Neuronal stem cell (in vitro differentiated cells): ENCODE results near the gene SPCS2.

ENCODE experiments used
- DNase-seq: peaks from one replicate; pipeline ENCODE4 v3.0.0-alpha.2; 2013; ENCODE audit warnings: low spot score
- H2AFZ ChIP-seq: one replicate; pipeline ENCODE4 v1.6.1; 2013; ENCODE audit warnings: mild to moderate bottlenecking, low read length, inconsistent platforms
- H2AK5ac ChIP-seq: 2 replicates; pipeline ENCODE4 v1.6.1; 2013; ENCODE audit warnings: low read depth, mild to moderate bottlenecking, inconsistent platforms, low read length, moderate library complexity, mixed read lengths
- H2BK120ac ChIP-seq: 2 replicates; pipeline ENCODE4 v1.6.1; 2013; ENCODE audit warnings: low read depth, mild to moderate bottlenecking, inconsistent platforms, low read length, moderate library complexity, mixed read lengths
- H2BK12ac ChIP-seq: one replicate; pipeline ENCODE4 v1.6.1; 2013; ENCODE audit warnings: low read length, inconsistent platforms
- H2BK15ac ChIP-seq: 2 replicates; pipeline ENCODE4 v1.6.1; 2013; ENCODE audit warnings: mild to moderate bottlenecking, low read length, inconsistent platforms, mixed read lengths
- H2BK5ac ChIP-seq: one replicate; pipeline ENCODE4 v1.6.1; 2013; ENCODE audit warnings: inconsistent platforms, mild to moderate bottlenecking, low read length, moderate library complexity
- H3K14ac ChIP-seq: one replicate; pipeline ENCODE4 v1.6.1; 2013; ENCODE audit warnings: low read length, inconsistent platforms
- H3K18ac ChIP-seq: 2 replicates; pipeline ENCODE4 v1.6.1; 2013; ENCODE audit warnings: low read length, inconsistent platforms
- H3K23ac ChIP-seq: 2 replicates; pipeline ENCODE4 v1.6.1; 2013; ENCODE audit warnings: low read depth, mild to moderate bottlenecking, mixed read lengths, low read length, inconsistent platforms; ENCODE audit not compliant: poor library complexity
- H3K27ac ChIP-seq: replicated peaks from 3 replicates; pipeline ENCODE4 v1.5.1; 2013; ENCODE audit warnings: low read length, inconsistent platforms
- H3K27me3 ChIP-seq, 3 experiments: 2 replicates each; pipeline ENCODE4 v1.6.1; 2013; ENCODE audit warnings: low read length in 3 of 3, mild to moderate bottlenecking in 2 of 3, inconsistent platforms in 1 of 3, low read depth in 1 of 3, mixed read lengths in 1 of 3, moderate library complexity in 1 of 3; ENCODE audit not compliant: control insufficient read depth in 3 of 3, insufficient read depth in 3 of 3
- H3K36me3 ChIP-seq, 2 donors: replicated peaks in 1 of 2; 2 replicates each; pipeline ENCODE4 v1.6.1; 2013; ENCODE audit warnings: low read length in 2 of 2; ENCODE audit not compliant: control insufficient read depth in 2 of 2, insufficient read depth in 2 of 2
- H3K4ac ChIP-seq: 2 replicates; pipeline ENCODE4 v1.6.1; 2013; ENCODE audit warnings: inconsistent platforms, mild to moderate bottlenecking, low read length, moderate library complexity
- H3K4me1 ChIP-seq, 2 donors: 1 replicate in 1 of 2; 2 replicates in 1 of 2; pipeline ENCODE4 v1.6.1; 2013; ENCODE audit warnings: low read length in 2 of 2, low read depth in 1 of 2; ENCODE audit not compliant: control insufficient read depth in 2 of 2, insufficient read depth in 1 of 2
- H3K4me2 ChIP-seq: one replicate; pipeline ENCODE4 v1.6.1; 2013; ENCODE audit warnings: mild to moderate bottlenecking, low read length, inconsistent platforms; ENCODE audit not compliant: insufficient read depth, poor library complexity, severe bottlenecking
- H3K4me3 ChIP-seq, 2 donors: 2 replicates each; pipeline ENCODE4 v1.5.1; 2013; ENCODE audit warnings: low read length in 2 of 2, mild to moderate bottlenecking in 2 of 2, inconsistent platforms in 1 of 2, moderate library complexity in 1 of 2
- H3K79me1 ChIP-seq: one replicate; pipeline ENCODE4 v1.6.1; 2013; ENCODE audit warnings: low read depth, mild to moderate bottlenecking, inconsistent platforms, low read length, moderate library complexity
- H3K9ac ChIP-seq: one replicate; pipeline ENCODE4 v1.6.1; 2013; ENCODE audit warnings: mild to moderate bottlenecking, low read depth, low read length, inconsistent platforms; ENCODE audit not compliant: poor library complexity
- H3K9me3 ChIP-seq, 2 donors: replicated peaks in 1 of 2; 2 replicates each; pipeline versions ENCODE3 to v1.6.1; 2013; ENCODE audit warnings: low read length in 2 of 2, mild to moderate bottlenecking in 2 of 2, inconsistent platforms in 1 of 2, low read depth in 1 of 2, mixed read lengths in 1 of 2, moderate library complexity in 1 of 2; ENCODE audit not compliant: control insufficient read depth in 2 of 2, insufficient read depth in 1 of 2
- H4K8ac ChIP-seq: one replicate; pipeline ENCODE4 v1.6.1; 2013; ENCODE audit warnings: low read depth, mild to moderate bottlenecking, inconsistent platforms, low read length, moderate library complexity
- H4K91ac ChIP-seq: one replicate; pipeline ENCODE4 v1.6.1; 2013; ENCODE audit warnings: low read length, low read depth, mild to moderate bottlenecking, inconsistent platforms; ENCODE audit not compliant: poor library complexity
- WGBS, 2 donors: extraction: QIAGEN DNeasy Blood & Tissue Kit; methylation state at CpG; one replicate each; pipeline ENCODE4 v1.1.7; 2013; ENCODE audit warnings: missing lambda C conversion rate in 2 of 2, mixed read lengths in 1 of 2; ENCODE audit not compliant: insufficient read length in 2 of 2, insufficient replicate concordance in 1 of 2; ENCODE audit errors: extremely low coverage in 2 of 2; 5-methylcytosine and 5-hydroxymethylcytosine counted together

The SPCS2 gene

DNA sequence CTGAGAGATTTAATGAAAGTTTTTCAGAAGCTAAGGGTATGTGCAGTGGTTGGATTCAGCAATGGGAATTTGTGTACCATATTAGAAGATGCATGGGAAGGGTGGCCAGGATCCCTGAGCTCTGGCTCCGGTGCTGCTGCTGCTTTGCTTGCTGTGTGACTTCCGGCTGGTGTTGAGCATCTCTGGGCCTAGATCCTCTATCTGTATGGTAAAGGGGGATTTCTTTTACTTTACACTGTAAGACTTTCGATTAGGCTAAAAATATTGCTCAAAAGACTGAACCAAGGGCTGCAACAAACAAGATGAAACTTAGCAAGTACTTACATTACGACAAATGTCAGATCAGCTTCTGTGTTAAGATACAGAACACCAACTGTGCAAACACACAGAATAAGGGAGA lies 39.3 kb upstream of the SPCS2 start:
- Histone ChIP-seq H4K91ac (no peak overlapping the region), H2BK12ac (no peak overlapping the region), H3K27me3 (no peaks in the 10 kb centered on the region), H3K14ac (no peak overlapping the region), H3K23ac (no peak overlapping the region), H3K4me1 (no peaks in the 10 kb centered on the region), H3K4me3 (no peak overlapping the region), H3K4me2 (no peak overlapping the region), H2BK15ac (no peak overlapping the region), H2BK5ac (no peak overlapping the region), H2BK120ac (no peak overlapping the region), H3K36me3 (peaks cover 2 to 31% of the 10 kb centered on the region in 2 donors), H3K9me3 (no peaks in the 10 kb centered on the region), H3K27ac (no peak overlapping the region), H3K9ac (no peak overlapping the region), H2AK5ac (no peak overlapping the region), H4K8ac (no peak overlapping the region), H3K4ac (no peak overlapping the region), H3K79me1 (no peaks in the 10 kb centered on the region), H2AFZ (no peak overlapping the region), H3K18ac (no peak overlapping the region)
- no CpG with 5 or more reads among the region's 4 CpGs for WGBS, 2 donors
- DNase-seq, result no peak

DNA sequence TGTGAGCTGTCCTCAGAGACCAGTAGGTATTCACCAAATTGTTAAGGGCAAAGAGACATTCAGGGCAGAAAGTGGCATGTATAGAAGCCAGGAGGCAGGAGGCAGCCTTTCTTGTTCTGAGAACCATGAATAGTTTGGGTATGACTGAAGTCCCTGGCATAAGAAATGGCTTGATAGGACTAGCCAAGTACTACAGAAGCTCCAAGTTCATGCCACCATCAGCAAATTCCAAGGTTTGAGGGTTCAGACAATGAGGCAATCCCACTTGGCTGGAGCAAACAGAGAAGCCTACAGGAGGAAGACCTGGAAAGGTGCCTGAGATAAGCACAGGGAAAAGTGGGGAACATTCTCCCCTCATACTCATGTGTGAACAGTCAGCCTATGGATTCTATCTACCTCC lies 25.9 kb upstream of the SPCS2 start:
- Histone ChIP-seq H2BK120ac (no peak overlapping the region), H3K14ac (no peak overlapping the region), H2AFZ (no peak overlapping the region), H3K4me3 (no peak overlapping the region), H2BK12ac (no peak overlapping the region), H3K23ac (no peak overlapping the region), H2AK5ac (no peak overlapping the region), H3K36me3 (peaks cover 0 to 29% of the 10 kb centered on the region in 2 donors), H3K4me1 (no peaks in the 10 kb centered on the region), H3K79me1 (no peaks in the 10 kb centered on the region), H3K27ac (no peak overlapping the region), H4K91ac (no peak overlapping the region), H3K27me3 (no peaks in the 10 kb centered on the region), H4K8ac (no peak overlapping the region), H3K9ac (no peak overlapping the region), H3K18ac (no peak overlapping the region), H2BK15ac (no peak overlapping the region), H2BK5ac (no peak overlapping the region), H3K9me3 (no peaks in the 10 kb centered on the region), H3K4me2 (no peak overlapping the region), H3K4ac (no peak overlapping the region)
- no peak for DNase-seq

DNA sequence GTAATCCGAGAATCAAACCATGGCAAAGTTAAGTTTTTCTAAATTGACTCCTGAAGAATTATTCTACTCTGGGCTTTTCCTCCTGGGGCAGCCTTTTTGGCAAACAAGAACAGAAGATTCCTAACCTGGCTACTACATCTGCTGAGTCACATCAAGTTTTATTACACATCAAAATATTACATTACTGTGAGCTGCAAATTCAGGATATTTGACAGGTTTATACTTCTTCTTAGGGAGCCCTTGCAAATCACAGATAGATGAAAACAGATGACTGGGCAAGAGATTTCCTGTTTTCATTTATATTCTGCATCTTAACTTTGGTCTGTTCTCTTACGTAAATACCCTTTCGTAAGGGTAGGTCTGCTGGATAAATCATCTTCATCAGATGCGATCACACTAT lies 23.8 kb upstream of the SPCS2 start:
- H3K4me3 ChIP-seq, result no peak overlapping the region
- H3K14ac ChIP-seq, result no peak overlapping the region
- H3K9me3 ChIP-seq, result no peaks in the 10 kb centered on the region
- no peak overlapping the region for H2BK15ac ChIP-seq
- H3K18ac ChIP-seq, result no peak overlapping the region
- H2AFZ ChIP-seq, result no peak overlapping the region
- no CpG with 5 or more reads among the region's 4 CpGs for WGBS, 2 donors
- DNase-seq, result no peak
- no peak overlapping the region for H2BK5ac ChIP-seq
- H2BK120ac ChIP-seq, result no peak overlapping the region
- H3K23ac ChIP-seq, result no peak overlapping the region
- H3K36me3 ChIP-seq, result peaks cover 0 to 9% of the 10 kb centered on the region in 2 donors
- no peaks in the 10 kb centered on the region for H3K4me1 ChIP-seq
- H3K9ac ChIP-seq, result no peak overlapping the region
- H2AK5ac ChIP-seq, result no peak overlapping the region
- H4K91ac ChIP-seq, result no peak overlapping the region
- H3K27me3 ChIP-seq, result no peaks in the 10 kb centered on the region
- no peak overlapping the region for H3K4ac ChIP-seq
- H3K4me2 ChIP-seq, result no peak overlapping the region
- no peak overlapping the region for H2BK12ac ChIP-seq
- H3K27ac ChIP-seq, result no peak overlapping the region
- H3K79me1 ChIP-seq, result no peaks in the 10 kb centered on the region
- no peak overlapping the region for H4K8ac ChIP-seq

DNA sequence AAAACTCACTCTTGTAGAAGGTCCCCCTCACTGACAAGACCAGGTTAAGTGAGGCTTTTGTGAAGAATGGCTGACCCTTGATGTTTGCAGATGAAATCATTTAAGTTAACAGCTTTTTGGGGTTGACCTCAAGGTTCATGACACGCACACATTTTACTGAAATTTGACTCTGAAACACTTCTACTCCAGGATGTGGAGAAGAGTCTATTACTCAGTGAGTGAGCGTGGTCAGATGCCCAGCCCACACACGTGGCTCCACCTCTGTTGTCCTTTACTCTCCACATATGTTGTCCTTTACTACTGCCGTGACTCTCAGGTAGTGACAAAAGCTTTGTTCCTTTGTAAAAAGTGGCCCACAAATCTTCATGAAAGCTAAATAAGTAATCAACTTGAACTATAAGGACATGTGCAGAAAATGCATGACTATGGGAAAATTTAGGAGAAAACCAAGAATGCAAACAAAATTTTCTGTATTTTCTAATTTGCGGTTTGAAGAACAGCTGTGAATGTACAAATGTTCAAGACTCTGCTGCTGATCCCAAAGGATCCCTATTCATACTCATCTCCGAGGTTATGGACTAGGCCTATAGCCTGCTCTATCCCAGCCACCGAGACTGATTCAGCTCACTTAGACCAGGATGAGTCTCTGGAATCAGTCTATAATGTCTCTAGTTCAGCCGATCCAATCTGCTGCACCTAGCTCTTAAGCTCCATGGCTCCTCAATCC lies 22.6 kb upstream of the SPCS2 start:
- Histone ChIP-seq H3K4me2 (no peak overlapping the region), H2BK5ac (no peak overlapping the region), H3K4me3 (no peak overlapping the region), H3K9me3 (no peaks in the 10 kb centered on the region), H2AFZ (no peak overlapping the region), H3K36me3 (no peaks in the 10 kb centered on the region), H2BK12ac (no peak overlapping the region), H2AK5ac (no peak overlapping the region), H3K27ac (no peak overlapping the region), H3K9ac (no peak overlapping the region), H2BK120ac (no peak overlapping the region), H2BK15ac (no peak overlapping the region), H3K23ac (no peak overlapping the region), H3K4ac (no peak overlapping the region), H3K4me1 (no peaks in the 10 kb centered on the region), H3K27me3 (no peaks in the 10 kb centered on the region), H3K14ac (no peak overlapping the region), H3K18ac (no peak overlapping the region), H4K91ac (no peak overlapping the region), H4K8ac (no peak overlapping the region), H3K79me1 (no peaks in the 10 kb centered on the region)
- WGBS, 2 donors, result no CpG with 5 or more reads among the region's 8 CpGs
- no peak for DNase-seq
